IPS-18c (cell line): ENCODE results near the gene SLC8A3.

ENCODE experiments used
- H3K4me3 ChIP-seq: 2 replicates; pipeline ENCODE4 v1.7.0; 2013; ENCODE audit warnings: low read depth, mild to moderate bottlenecking, low read length, moderate library complexity; ENCODE audit not compliant: insufficient read depth
- H3K9me3 ChIP-seq: one replicate; pipeline ENCODE4 v1.6.1; 2013; ENCODE audit warnings: mild to moderate bottlenecking, low read length, moderate library complexity; ENCODE audit not compliant: control insufficient read depth, insufficient read depth

The SLC8A3 gene

GRCh38 chr14:70057519-70058136, 131.1 kb downstream of the SLC8A3 start:
- no peaks in the 10 kb centered on the region for H3K9me3 ChIP-seq
- H3K4me3 ChIP-seq = no peak overlapping the region

GRCh38 chr14:70052990-70053389, 135.8 kb downstream of the SLC8A3 start:
- Histone ChIP-seq H3K9me3 (no peaks in the 10 kb centered on the region), H3K4me3 (no peak overlapping the region)

GRCh38 chr14:70050136-70050535, 138.6 kb downstream of the SLC8A3 start:
- Histone ChIP-seq H3K9me3 (no peaks in the 10 kb centered on the region), H3K4me3 (no peak overlapping the region)

- no peak overlapping the region for H3K4me3 ChIP-seq
- no peaks in the 10 kb centered on the region for H3K9me3 ChIP-seq
Measured at GRCh38 chr14:70049605-70050004, 139.1 kb downstream of the SLC8A3 start.

- Histone ChIP-seq H3K9me3 (no peaks in the 10 kb centered on the region), H3K4me3 (no peak overlapping the region)
Measured at GRCh38 chr14:70048313-70048654, 140.5 kb downstream of the SLC8A3 start.

GRCh38 chr14:70047598-70048312, 141.0 kb downstream of the SLC8A3 start:
- Histone ChIP-seq H3K4me3 (no peak overlapping the region), H3K9me3 (no peaks in the 10 kb centered on the region)

GRCh38 chr14:70045844-70046535, 142.8 kb downstream of the SLC8A3 start:
- Histone ChIP-seq H3K9me3 (no peaks in the 10 kb centered on the region), H3K4me3 (no peak overlapping the region)

GRCh38 chr14:70045310-70045709, 143.4 kb downstream of the SLC8A3 start:
- Histone ChIP-seq H3K9me3 (no peaks in the 10 kb centered on the region), H3K4me3 (no peak overlapping the region)

GRCh38 chr14:70043001-70043400, 145.8 kb downstream of the SLC8A3 start:
- Histone ChIP-seq H3K4me3 (no peak overlapping the region), H3K9me3 (no peaks in the 10 kb centered on the region)

- no peaks in the 10 kb centered on the region for H3K9me3 ChIP-seq
- no peak overlapping the region for H3K4me3 ChIP-seq
Measured at GRCh38 chr14:70036665-70037064, 152.1 kb downstream of the SLC8A3 start.

GRCh38 chr14:70034257-70034656, 154.5 kb downstream of the SLC8A3 start:
- no peak overlapping the region for H3K4me3 ChIP-seq
- no peaks in the 10 kb centered on the region for H3K9me3 ChIP-seq

- no peaks in the 10 kb centered on the region for H3K9me3 ChIP-seq
- H3K4me3 ChIP-seq = no peak overlapping the region
Measured at GRCh38 chr14:70033561-70033960, 155.2 kb downstream of the SLC8A3 start.

GRCh38 chr14:70033116-70033515, 155.6 kb downstream of the SLC8A3 start:
- Histone ChIP-seq H3K4me3 (no peak overlapping the region), H3K9me3 (no peaks in the 10 kb centered on the region)

GRCh38 chr14:70032447-70032846, 156.3 kb downstream of the SLC8A3 start:
- Histone ChIP-seq H3K9me3 (no peaks in the 10 kb centered on the region), H3K4me3 (no peak overlapping the region)

- Histone ChIP-seq H3K9me3 (no peaks in the 10 kb centered on the region), H3K4me3 (no peak overlapping the region)
Measured at GRCh38 chr14:70032016-70032415, 156.7 kb downstream of the SLC8A3 start.

GRCh38 chr14:70029296-70030132, 159.2 kb downstream of the SLC8A3 start:
- H3K4me3 ChIP-seq = no peak overlapping the region
- H3K9me3 ChIP-seq = no peaks in the 10 kb centered on the region

GRCh38 chr14:70027785-70028428, 160.8 kb downstream of the SLC8A3 start:
- Histone ChIP-seq H3K9me3 (no peaks in the 10 kb centered on the region), H3K4me3 (no peak overlapping the region)
